ENCODE measurements around the gene NALF2. TPM values are rescaled to one million over a fixed set of nuclear protein-coding genes. Genes with fewer than 3 reads are reported as not detected.

Gene NALF2
- total RNA-seq, 1 donor from 2014 or later: 0.43 TPM

DNA sequence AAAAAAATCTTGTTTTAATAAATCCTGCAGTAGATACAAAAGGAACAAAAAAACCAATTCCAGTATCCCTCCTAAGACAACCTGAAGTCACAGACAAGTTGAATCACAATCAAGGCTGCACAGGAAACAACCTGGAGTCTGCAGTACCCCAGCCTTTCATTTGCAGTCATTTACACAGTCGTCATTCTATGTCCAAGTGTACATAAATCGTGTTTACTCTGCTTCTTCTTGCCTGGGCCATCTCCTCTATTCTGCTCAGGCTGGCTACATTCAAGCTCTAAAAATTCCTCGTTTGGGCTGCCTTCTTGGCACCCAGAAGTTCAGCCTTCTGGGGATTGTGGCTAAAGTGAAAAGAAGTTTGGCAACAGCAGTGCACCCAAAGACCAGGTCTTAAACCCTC, 37.8 kb downstream of the NALF2 start:
- H3K27ac ChIP-seq: no peak overlapping the region
- intact Hi-C loops (cut with DNase I): no loop called here
- no peak overlapping the region for H3K4me3 ChIP-seq
- TF ChIP-seq, protein P1, sequence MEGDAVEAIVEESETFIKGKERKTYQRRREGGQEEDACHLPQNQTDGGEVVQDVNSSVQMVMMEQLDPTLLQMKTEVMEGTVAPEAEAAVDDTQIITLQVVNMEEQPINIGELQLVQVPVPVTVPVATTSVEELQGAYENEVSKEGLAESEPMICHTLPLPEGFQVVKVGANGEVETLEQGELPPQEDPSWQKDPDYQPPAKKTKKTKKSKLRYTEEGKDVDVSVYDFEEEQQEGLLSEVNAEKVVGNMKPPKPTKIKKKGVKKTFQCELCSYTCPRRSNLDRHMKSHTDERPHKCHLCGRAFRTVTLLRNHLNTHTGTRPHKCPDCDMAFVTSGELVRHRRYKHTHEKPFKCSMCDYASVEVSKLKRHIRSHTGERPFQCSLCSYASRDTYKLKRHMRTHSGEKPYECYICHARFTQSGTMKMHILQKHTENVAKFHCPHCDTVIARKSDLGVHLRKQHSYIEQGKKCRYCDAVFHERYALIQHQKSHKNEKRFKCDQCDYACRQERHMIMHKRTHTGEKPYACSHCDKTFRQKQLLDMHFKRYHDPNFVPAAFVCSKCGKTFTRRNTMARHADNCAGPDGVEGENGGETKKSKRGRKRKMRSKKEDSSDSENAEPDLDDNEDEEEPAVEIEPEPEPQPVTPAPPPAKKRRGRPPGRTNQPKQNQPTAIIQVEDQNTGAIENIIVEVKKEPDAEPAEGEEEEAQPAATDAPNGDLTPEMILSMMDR (IDR thresholded peaks at IDR 0.05): no peak
- no peaks in the 10 kb centered on the region for H3K4me1 ChIP-seq
- no peaks in the 10 kb centered on the region for H3K36me3 ChIP-seq
- H3K27me3 ChIP-seq: no peaks in the 10 kb centered on the region
- no peak for DNase-seq (ENCODE audit: low spot score in 2 of 2)
- no peaks in the 10 kb centered on the region for H3K9me3 ChIP-seq

DNA sequence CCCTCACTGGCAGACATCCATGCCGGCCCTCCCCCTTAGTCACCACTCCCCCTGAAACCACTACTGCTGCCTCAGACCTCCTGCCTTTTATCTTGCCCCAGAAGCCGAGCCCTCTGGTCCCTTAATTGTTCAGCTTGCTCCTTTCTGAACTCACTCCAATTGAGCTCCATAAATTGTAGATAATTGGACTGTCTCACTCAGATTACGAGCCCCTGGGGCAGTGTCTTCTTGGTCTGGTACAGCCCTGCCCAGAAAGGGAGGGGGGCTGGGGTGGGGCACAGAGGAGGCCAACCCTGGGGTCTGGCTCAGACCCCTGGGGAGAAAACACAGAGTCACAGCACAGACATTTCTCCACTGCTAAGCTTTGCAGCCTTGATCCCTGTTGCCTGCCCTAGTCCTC, 39.4 kb downstream of the NALF2 start:
- TF ChIP-seq, protein P1 (IDR thresholded peaks at IDR 0.05): no peak
- no peaks in the 10 kb centered on the region for H3K27me3 ChIP-seq

GRCh38 chrX:69546417-69546816, 42.3 kb downstream of the NALF2 start:
- H3K27ac ChIP-seq: no peak overlapping the region
- no peaks in the 10 kb centered on the region for H3K9me3 ChIP-seq
- no peaks in the 10 kb centered on the region for H3K4me1 ChIP-seq
- intact Hi-C loops (cut with DNase I): no loop called here
- TF ChIP-seq, protein P1 (IDR thresholded peaks at IDR 0.05): no peak
- H3K4me3 ChIP-seq: no peak overlapping the region
- no peaks in the 10 kb centered on the region for H3K27me3 ChIP-seq
- no peaks in the 10 kb centered on the region for H3K36me3 ChIP-seq
- no peak for DNase-seq (ENCODE audit: low spot score in 2 of 2)

More for the DNA sequence above, 39.4 kb downstream of the NALF2 start:
- DNase-seq (ENCODE audit: low spot score in 2 of 2): no peak
- Histone ChIP-seq H3K36me3 (no peaks in the 10 kb centered on the region), H3K9me3 (no peaks in the 10 kb centered on the region), H3K4me1 (no peaks in the 10 kb centered on the region), H3K4me3 (no peak overlapping the region), H3K27ac (no peak overlapping the region)
- intact Hi-C loops (cut with DNase I): no loop called here

GRCh38 chrX:69546978-69547377, 42.9 kb downstream of the NALF2 start:
- Histone ChIP-seq H3K27ac (no peak overlapping the region), H3K9me3 (no peaks in the 10 kb centered on the region), H3K27me3 (no peaks in the 10 kb centered on the region), H3K4me1 (no peaks in the 10 kb centered on the region), H3K36me3 (no peaks in the 10 kb centered on the region), H3K4me3 (no peak overlapping the region)
- no peak for DNase-seq (ENCODE audit: low spot score in 2 of 2)
- intact Hi-C loops (cut with DNase I): no loop called here
- TF ChIP-seq, protein P1 (IDR thresholded peaks at IDR 0.05): no peak

DNA sequence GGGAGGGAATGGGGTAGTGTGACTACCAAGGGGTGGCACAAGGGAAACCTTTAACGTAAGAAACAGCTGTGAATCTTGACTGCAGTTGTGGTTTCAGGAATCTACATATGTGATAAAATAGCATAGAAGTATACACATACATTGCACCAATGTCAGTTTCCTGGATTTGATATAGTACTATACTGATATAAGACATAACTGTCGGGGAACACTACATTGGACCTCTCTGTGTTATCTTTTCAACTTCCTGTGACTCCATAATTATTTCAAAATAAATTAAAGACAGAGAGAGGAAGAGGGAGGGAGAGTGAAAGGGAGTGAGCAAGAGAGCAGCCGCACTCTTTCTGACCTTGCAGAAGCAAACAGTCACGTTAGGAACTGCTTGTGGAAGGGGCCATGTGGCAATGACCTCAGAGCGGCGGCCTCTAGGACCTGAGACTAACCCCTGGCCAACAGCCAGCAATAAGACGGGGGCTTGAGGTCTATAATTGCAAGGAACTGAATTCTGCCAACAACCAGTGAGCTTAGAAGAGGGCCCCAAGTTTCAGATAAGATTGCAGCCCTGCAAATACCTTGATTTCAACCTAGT, 47.4 kb downstream of the NALF2 start:
- Histone ChIP-seq H3K36me3 (no peaks in the 10 kb centered on the region), H3K4me1 (no peaks in the 10 kb centered on the region), H3K27ac (no peak overlapping the region), H3K27me3 (no peaks in the 10 kb centered on the region), H3K4me3 (no peak overlapping the region), H3K9me3 (no peaks in the 10 kb centered on the region)
- intact Hi-C loops (cut with DNase I): no loop called here
- DNase-seq (ENCODE audit: low spot score in 2 of 2): no peak
- TF ChIP-seq, protein P1 (IDR thresholded peaks at IDR 0.05): no peak

- Histone ChIP-seq H3K27ac (no peak overlapping the region), H3K27me3 (no peaks in the 10 kb centered on the region), H3K9me3 (no peaks in the 10 kb centered on the region), H3K4me3 (no peak overlapping the region), H3K4me1 (no peaks in the 10 kb centered on the region), H3K36me3 (no peaks in the 10 kb centered on the region)
- intact Hi-C loops (cut with DNase I): no loop called here
- TF ChIP-seq, protein P1 (IDR thresholded peaks at IDR 0.05): no peak
- DNase-seq (ENCODE audit: low spot score in 2 of 2): no peak
These were observed 48.4 kb downstream of the NALF2 start for GRCh38 chrX:69552512-69552911.

Data from ascending aorta (tissue), 2 donors.